Lower leg skin (tissue), 4 donors: ENCODE measurements around the gene FHAD1. TPM values are rescaled to one million over a fixed set of nuclear protein-coding genes. Genes with fewer than 3 reads are reported as not detected.

Experiments
- DNase-seq, 2 donors: peaks; one replicate each; pipeline ENCODE4 v3.0.0-alpha.2; 2019; ENCODE audit warnings: low spot score in 2 of 2
- H3K4me3 ChIP-seq: fragments of 200-600 bp; sonication (generic); 2 replicates; pipeline ENCODE4 v1.5.1; 2017; ENCODE audit warnings: mild to moderate bottlenecking, low read depth; ENCODE audit not compliant: poor library complexity, severe bottlenecking
- CTCF ChIP-seq, 3 donors: fragments of 450-650 bp; IDR thresholded peaks; one replicate each; pipeline ENCODE4 v1.5.1; 2016; ENCODE audit warnings: antibody characterized with exemption in 3 of 3, mild to moderate bottlenecking in 3 of 3, moderate library complexity in 2 of 3
- POLR2A ChIP-seq, 2 donors: fragments of 450-650 bp; IDR thresholded peaks; one replicate each; pipeline ENCODE4 v1.6.1; 2016 to 2017; ENCODE audit warnings: antibody characterized with exemption in 2 of 2, mild to moderate bottlenecking in 1 of 2, moderate library complexity in 1 of 2
- WGBS, 2 donors: methylation state at CpG; one replicate each; pipeline ENCODE4 v1.1.5; 2018; 5-methylcytosine and 5-hydroxymethylcytosine counted together
- intact Hi-C: fragments of 100-400 bp; cut with DNase I; formaldehyde crosslinking; loops from one replicate; pipeline ENCODE4 v1.15.0; 2023; ENCODE audit warnings: low total_unique reads
- total RNA-seq, 4 donors: library from RNA; depleted of rRNA; stranded (reverse); fragments of >200 nt; gene quantifications; one replicate each; pipeline ENCODE4 v1.1.0, GENCODE V29; 2016

FHAD1 gene
- total RNA-seq, 4 donors from 2014 or later = 0.52 to 2.0 TPM; not detected in 2

DNA sequence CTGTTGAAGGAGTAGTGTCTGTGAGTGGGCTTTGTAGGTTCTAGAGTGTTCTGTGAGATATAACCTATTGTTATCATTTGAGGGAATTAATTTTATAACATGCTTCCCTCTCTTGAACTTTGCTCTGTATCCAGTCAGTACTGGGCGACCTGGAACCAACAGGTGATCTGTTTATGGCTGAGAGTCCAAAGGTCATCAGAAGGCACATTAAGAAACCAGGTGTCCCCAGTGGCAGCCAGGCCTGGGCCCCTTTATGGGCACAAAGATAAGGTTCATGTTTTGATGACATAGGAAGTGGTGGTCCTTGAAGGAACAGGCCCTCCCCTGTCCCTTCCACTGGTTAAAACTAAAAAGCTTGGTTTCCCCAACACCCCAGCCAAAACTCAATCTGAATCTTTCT is 61.1 kb downstream of the FHAD1 start:
- 80 to 91% methylated on average over 1 of the region's 1 CpG for WGBS, 2 donors
- no peak for TF ChIP-seq POLR2A (IDR thresholded peaks at IDR 0.05)
- TF ChIP-seq CTCF (IDR thresholded peaks at IDR 0.05) = no peak
- intact Hi-C loops = no loop called here
- no peak overlapping the region for H3K4me3 ChIP-seq
- no peak for DNase-seq

GRCh38 chr1:15308621-15309027 is 61.6 kb downstream of the FHAD1 start:
- intact Hi-C loops = no loop called here
- 69 to 79% methylated on average over 6 of the region's 6 CpGs for WGBS, 2 donors
- TF ChIP-seq POLR2A (IDR thresholded peaks at IDR 0.05) = no peak
- no peak for TF ChIP-seq CTCF (IDR thresholded peaks at IDR 0.05)
- no peak overlapping the region for H3K4me3 ChIP-seq
- no peak for DNase-seq

DNA sequence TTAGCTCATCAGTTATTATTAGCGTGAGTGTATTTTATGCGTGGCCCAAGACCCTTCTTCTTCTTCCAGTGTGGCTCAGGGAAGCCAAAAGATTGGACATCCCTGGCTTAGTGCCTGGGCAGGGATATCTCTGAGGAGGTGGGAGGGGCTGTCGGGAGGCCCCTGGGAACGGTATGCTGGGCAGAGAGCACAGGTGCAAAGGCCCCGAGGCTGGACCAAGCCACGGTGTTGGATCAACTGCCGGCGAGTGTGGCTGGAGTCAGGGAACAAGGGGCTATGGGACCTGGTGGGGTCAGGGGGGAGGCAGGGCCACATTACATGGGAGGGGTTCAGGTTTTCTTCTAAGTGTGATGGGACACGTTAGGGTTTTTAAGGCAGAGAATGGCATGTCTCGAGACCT is 62.7 kb downstream of the FHAD1 start:
- DNase-seq = no peak
- H3K4me3 ChIP-seq = no peak overlapping the region
- TF ChIP-seq CTCF (IDR thresholded peaks at IDR 0.05) (no peak), POLR2A (IDR thresholded peaks at IDR 0.05) (no peak)
- intact Hi-C loops = no loop called here
- WGBS, 2 donors = 86% methylated on average over 10 of the region's 10 CpGs

DNA sequence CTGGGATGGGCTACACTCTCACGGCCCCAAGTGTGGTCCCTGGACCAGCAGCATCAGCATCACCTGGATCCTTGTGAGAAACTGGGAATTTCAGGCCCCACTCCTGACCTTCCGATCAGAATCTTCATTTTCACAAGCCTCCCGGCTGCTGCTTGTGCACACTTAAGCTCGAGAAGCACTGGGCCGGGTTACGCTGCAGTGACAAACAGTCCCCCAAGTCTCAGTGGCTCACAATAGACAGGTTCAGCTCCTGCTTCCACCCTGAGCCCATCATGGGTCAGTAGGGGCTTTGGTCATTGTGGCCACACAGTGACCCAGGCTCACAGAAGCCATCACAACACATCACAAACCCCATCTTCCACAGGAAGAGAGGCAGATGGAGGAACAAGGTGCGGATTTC is 63.5 kb downstream of the FHAD1 start:
- WGBS, 2 donors = 96% methylated on average over 7 of the region's 7 CpGs
- intact Hi-C loops = no loop called here
- no peak overlapping the region for H3K4me3 ChIP-seq
- no peak for TF ChIP-seq CTCF (IDR thresholded peaks at IDR 0.05)
- no peak for TF ChIP-seq POLR2A (IDR thresholded peaks at IDR 0.05)
- no peak for DNase-seq

DNA sequence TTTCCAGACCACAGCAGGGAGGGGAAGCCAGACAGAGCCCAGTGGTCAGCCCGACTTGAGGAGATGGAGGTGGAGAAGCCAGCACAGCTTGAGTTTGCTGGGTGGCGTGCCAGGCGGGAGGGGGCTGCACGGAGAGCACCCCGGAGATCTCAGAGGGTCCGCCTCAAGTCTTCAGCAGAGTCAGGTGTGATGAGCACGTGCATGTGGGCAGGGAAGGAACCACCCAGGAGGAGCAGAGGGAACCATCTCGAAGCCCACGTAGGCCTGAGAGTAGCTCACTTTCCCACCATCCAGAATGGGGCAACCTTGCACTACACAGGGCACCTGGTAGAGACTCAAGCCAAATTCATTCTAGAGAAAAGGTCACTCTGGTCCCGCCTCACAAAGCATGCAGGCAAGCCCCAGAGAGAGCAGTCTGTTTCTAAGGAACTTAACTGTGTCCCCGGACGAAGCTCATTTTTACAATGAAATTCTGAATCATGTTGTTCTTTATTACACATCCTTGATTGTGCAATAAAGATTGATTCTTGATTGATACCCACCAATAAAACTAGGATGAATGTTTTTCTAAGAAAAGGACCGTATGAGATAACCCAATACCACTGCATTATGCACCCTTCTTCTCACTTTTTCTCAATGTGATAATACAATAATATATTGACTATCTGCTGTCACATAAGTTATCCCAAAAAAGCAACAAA is 64.2 kb downstream of the FHAD1 start:
- DNase-seq = no peak
- intact Hi-C loops = no loop called here
- WGBS, 2 donors = 90 to 92% methylated on average over 13 of the region's 13 CpGs

DNA sequence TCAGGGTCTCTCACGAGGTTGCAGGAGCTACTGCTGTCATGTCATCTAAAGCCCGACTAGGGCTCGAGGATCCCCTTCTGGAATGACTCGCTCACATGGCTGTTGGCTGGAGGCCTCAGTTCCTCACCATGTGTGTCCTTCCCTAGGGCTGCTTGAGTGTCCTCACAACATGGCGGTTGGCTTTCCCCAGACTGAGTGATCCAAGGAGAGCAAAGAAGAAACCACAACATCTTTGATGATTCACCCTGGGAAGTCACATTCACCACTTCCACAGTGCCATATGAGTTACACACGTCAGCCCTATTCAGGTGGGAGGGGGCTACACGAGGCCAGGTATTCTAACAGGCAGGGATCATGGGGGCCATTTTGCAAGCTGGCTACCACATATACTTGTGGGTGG is 64.9 kb downstream of the FHAD1 start:
- TF ChIP-seq POLR2A (IDR thresholded peaks at IDR 0.05) = no peak
- TF ChIP-seq CTCF (IDR thresholded peaks at IDR 0.05) = no peak
- 89 to 92% methylated on average over 7 of the region's 7 CpGs for WGBS, 2 donors
- intact Hi-C loops = no loop called here
- no peak for DNase-seq
- no peak overlapping the region for H3K4me3 ChIP-seq

More for the DNA sequence above, 64.2 kb downstream of the FHAD1 start:
- no peak for TF ChIP-seq POLR2A (IDR thresholded peaks at IDR 0.05)
- H3K4me3 ChIP-seq = no peak overlapping the region
